ENCODE measurements around the gene SIX1. TPM values are rescaled to one million over a fixed set of nuclear protein-coding genes. Genes with fewer than 3 reads are reported as not detected.
A peak's percentile ranks its signal among the peaks of the same experiment; 100 is the strongest.

Gene SIX1
- total RNA-seq, 1 donor from 2014 or later: 0.20 TPM

- Histone ChIP-seq H3K27me3 (ENCODE audit: insufficient read depth, low read length) (peaks cover 62% of the 10 kb centered on the region), H3K36me3 (ENCODE audit: insufficient read depth, low read length) (no peaks in the 10 kb centered on the region), H2AFZ (ENCODE audit: low read depth, low read length) (no peak overlapping the region), H3K79me2 (ENCODE audit: insufficient read depth, low read length) (peaks cover 24% of the 10 kb centered on the region), H3K27ac (ENCODE audit: low read depth, low read length) (no peak overlapping the region), H3K9me3 (ENCODE audit: insufficient read depth, low read depth, low read length) (no peaks in the 10 kb centered on the region), H3K4me2 (ENCODE audit: low read length) (peak overlapping the region; percentile 58), H3K9ac (ENCODE audit: low read length) (no peak overlapping the region), H3K4me3 (ENCODE audit: insufficient read depth, low read depth, low read length) (no peak overlapping the region), H4K20me1 (ENCODE audit: insufficient read depth, low read length) (peaks cover 12% of the 10 kb centered on the region), H3K4me1 (ENCODE audit: insufficient read depth, low read length) (peaks cover 6% of the 10 kb centered on the region)
- TF ChIP-seq EZH2 (IDR thresholded peaks at IDR 0.05; ENCODE audit: insufficient read depth, low read length) (peak; percentile 50), CTCF (IDR thresholded peaks at IDR 0.05; ENCODE audit: insufficient read depth, low read depth, low read length) (no peak)
- Mint-ChIP-seq H3K36me3 (ENCODE audit: low read depth, unreplicated experiment) (no peaks in the 10 kb centered on the region), H3K27ac (ENCODE audit: unreplicated experiment) (no peak overlapping the region), H3K4me1 (ENCODE audit: low read depth, unreplicated experiment) (no peaks in the 10 kb centered on the region), H3K9me3 (ENCODE audit: unreplicated experiment) (peaks cover 10% of the 10 kb centered on the region), H3K4me3 (ENCODE audit: unreplicated experiment) (no peak overlapping the region), H3K27me3 (ENCODE audit: low read depth, unreplicated experiment) (peaks cover 89% of the 10 kb centered on the region)
- DNase-seq (ENCODE audit: low read depth) (no peak), FAIRE-seq (no peak)
Measured at GRCh38 chr14:60642270-60643140, 6.8 kb downstream of the SIX1 start.

GRCh38 chr14:60641742-60642269, 7.5 kb downstream of the SIX1 start:
- DNase-seq (ENCODE audit: low read depth) (no peak), FAIRE-seq (no peak)
- H3K36me3 Mint-ChIP-seq (ENCODE audit: low read depth, unreplicated experiment): no peaks in the 10 kb centered on the region
- H3K4me1 ChIP-seq (ENCODE audit: insufficient read depth, low read length): peaks cover 7% of the 10 kb centered on the region
- no peaks in the 10 kb centered on the region for H3K36me3 ChIP-seq (ENCODE audit: insufficient read depth, low read length)
- no peaks in the 10 kb centered on the region for H3K9me3 ChIP-seq (ENCODE audit: insufficient read depth, low read depth, low read length)
- peak overlapping the region; percentile 89 for H3K27ac Mint-ChIP-seq (ENCODE audit: unreplicated experiment)
- H3K4me1 Mint-ChIP-seq (ENCODE audit: low read depth, unreplicated experiment): no peaks in the 10 kb centered on the region
- peaks cover 83% of the 10 kb centered on the region for H3K27me3 Mint-ChIP-seq (ENCODE audit: low read depth, unreplicated experiment)
- H4K20me1 ChIP-seq (ENCODE audit: insufficient read depth, low read length): peaks cover 10% of the 10 kb centered on the region
- H3K27me3 ChIP-seq (ENCODE audit: insufficient read depth, low read length): peaks cover 56% of the 10 kb centered on the region
- no peak overlapping the region for H3K27ac ChIP-seq (ENCODE audit: low read depth, low read length)
- TF ChIP-seq CTCF (IDR thresholded peaks at IDR 0.05; ENCODE audit: insufficient read depth, low read depth, low read length): no peak
- TF ChIP-seq EZH2 (IDR thresholded peaks at IDR 0.05; ENCODE audit: insufficient read depth, low read length): no peak
- H3K9ac ChIP-seq (ENCODE audit: low read length): no peak overlapping the region
- H3K4me2 ChIP-seq (ENCODE audit: low read length): no peak overlapping the region
- peaks cover 10% of the 10 kb centered on the region for H3K9me3 Mint-ChIP-seq (ENCODE audit: unreplicated experiment)
- no peak overlapping the region for H2AFZ ChIP-seq (ENCODE audit: low read depth, low read length)
- H3K4me3 Mint-ChIP-seq (ENCODE audit: unreplicated experiment): no peak overlapping the region
- H3K79me2 ChIP-seq (ENCODE audit: insufficient read depth, low read length): peaks cover 17% of the 10 kb centered on the region
- H3K4me3 ChIP-seq (ENCODE audit: insufficient read depth, low read depth, low read length): no peak overlapping the region

Measured in astrocyte (in vitro differentiated cells and primary cell).